ENCODE measurements around the gene MOB1A. TPM values are rescaled to one million over a fixed set of nuclear protein-coding genes. Genes with fewer than 3 reads are reported as not detected.
A peak's percentile ranks its signal among the peaks of the same experiment; 100 is the strongest.
"Not testable (repeated sequence)": the region's sequence is repeated elsewhere in the genome, so short reads cannot be mapped to it uniquely, and the experiment has no call there.

Gene MOB1A
- total RNA-seq, 1 donor: 122 TPM

DNA sequence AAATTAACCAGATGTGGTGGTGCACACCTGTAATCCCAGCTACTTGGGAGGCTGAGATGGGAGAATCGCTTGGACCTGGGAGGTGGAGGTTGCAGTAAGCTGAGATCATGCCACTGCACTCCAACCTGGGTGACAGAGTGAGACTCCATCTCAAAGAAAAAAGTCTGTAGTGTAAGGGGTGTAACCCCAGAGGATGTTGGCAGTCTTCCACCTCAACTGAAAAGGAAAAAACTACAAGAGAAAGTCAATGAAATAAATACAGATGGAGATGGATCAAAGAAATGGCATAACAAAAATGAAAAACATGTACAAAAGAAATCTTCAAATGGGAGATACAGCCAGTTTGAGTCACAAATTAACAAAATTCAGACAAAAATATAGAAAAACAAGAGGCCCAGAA lies 56.8 kb downstream of the MOB1A start:
- H3K36me3 ChIP-seq (ENCODE audit: insufficient read depth, low read length); H3K79me2 ChIP-seq (ENCODE audit: insufficient read depth, low read length); H3K27ac ChIP-seq (ENCODE audit: low read depth, low read length); H3K27me3 ChIP-seq (ENCODE audit: insufficient read depth, low read length); H2AFZ ChIP-seq (ENCODE audit: low read length); H3K4me1 ChIP-seq (ENCODE audit: insufficient read depth, low read length); DNase-seq (ENCODE audit: insufficient read length, low spot score, missing footprints); H3K9me3 ChIP-seq (ENCODE audit: low read depth, low read length); H4K20me1 ChIP-seq (ENCODE audit: insufficient read depth, low read length); H3K4me3 ChIP-seq (ENCODE audit: insufficient read depth, low read length); H3K4me2 ChIP-seq (ENCODE audit: insufficient read depth, low read length): not testable (repeated sequence)

- Histone ChIP-seq H3K4me1 (ENCODE audit: insufficient read depth, low read length) (peaks cover 9% of the 10 kb centered on the region), H3K9me3 (ENCODE audit: low read depth, low read length) (peaks cover 3% of the 10 kb centered on the region), H4K20me1 (ENCODE audit: insufficient read depth, low read length) (no peaks in the 10 kb centered on the region), H3K27ac (ENCODE audit: low read depth, low read length) (peak overlapping the region; percentile 69), H3K4me3 (ENCODE audit: insufficient read depth, low read length) (peak overlapping the region; percentile 93), H3K4me2 (ENCODE audit: insufficient read depth, low read length) (peak overlapping the region; percentile 91), H3K27me3 (ENCODE audit: insufficient read depth, low read length) (no peaks in the 10 kb centered on the region), H3K36me3 (ENCODE audit: insufficient read depth, low read length) (no peaks in the 10 kb centered on the region), H2AFZ (ENCODE audit: low read length) (peak overlapping the region; percentile 97), H3K79me2 (ENCODE audit: insufficient read depth, low read length) (no peaks in the 10 kb centered on the region)
- peak; percentile 99 for DNase-seq (ENCODE audit: insufficient read length, low spot score, missing footprints)
- TF ChIP-seq, protein P1, sequence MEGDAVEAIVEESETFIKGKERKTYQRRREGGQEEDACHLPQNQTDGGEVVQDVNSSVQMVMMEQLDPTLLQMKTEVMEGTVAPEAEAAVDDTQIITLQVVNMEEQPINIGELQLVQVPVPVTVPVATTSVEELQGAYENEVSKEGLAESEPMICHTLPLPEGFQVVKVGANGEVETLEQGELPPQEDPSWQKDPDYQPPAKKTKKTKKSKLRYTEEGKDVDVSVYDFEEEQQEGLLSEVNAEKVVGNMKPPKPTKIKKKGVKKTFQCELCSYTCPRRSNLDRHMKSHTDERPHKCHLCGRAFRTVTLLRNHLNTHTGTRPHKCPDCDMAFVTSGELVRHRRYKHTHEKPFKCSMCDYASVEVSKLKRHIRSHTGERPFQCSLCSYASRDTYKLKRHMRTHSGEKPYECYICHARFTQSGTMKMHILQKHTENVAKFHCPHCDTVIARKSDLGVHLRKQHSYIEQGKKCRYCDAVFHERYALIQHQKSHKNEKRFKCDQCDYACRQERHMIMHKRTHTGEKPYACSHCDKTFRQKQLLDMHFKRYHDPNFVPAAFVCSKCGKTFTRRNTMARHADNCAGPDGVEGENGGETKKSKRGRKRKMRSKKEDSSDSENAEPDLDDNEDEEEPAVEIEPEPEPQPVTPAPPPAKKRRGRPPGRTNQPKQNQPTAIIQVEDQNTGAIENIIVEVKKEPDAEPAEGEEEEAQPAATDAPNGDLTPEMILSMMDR (IDR thresholded peaks at IDR 0.05; ENCODE audit: extremely low read depth, low read depth, low read length): peak; percentile 46
Observed at GRCh38 chr2:74119912-74120825, 58.5 kb downstream of the MOB1A start.

DNA sequence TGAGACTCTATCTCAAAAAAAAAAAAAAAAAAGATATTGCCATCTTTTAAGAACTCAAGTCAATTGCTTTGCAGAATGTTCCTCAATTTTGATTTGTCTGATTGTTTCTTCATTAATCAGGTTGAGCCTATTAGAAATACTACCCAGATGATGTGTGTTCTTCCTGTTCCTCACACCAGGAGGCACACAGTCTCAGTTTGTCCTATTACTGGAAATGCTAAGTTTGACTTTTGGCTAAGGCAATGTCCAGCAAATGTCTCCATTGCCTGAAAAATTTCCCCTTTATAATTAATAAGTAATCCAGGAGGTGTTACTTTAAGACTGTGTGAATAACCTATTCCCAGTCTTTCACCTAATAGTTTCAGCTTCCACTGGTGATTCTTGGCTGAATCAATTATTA lies 59.3 kb downstream of the MOB1A start:
- TF ChIP-seq, protein P1 (IDR thresholded peaks at IDR 0.05; ENCODE audit: extremely low read depth, low read depth, low read length): no peak
- H3K79me2 ChIP-seq (ENCODE audit: insufficient read depth, low read length): no peaks in the 10 kb centered on the region
- H3K27ac ChIP-seq (ENCODE audit: low read depth, low read length): no peak overlapping the region
- no peaks in the 10 kb centered on the region for H3K27me3 ChIP-seq (ENCODE audit: insufficient read depth, low read length)
- H3K4me2 ChIP-seq (ENCODE audit: insufficient read depth, low read length): peak overlapping the region; percentile 91
- no peaks in the 10 kb centered on the region for H4K20me1 ChIP-seq (ENCODE audit: insufficient read depth, low read length)
- peaks cover 3% of the 10 kb centered on the region for H3K9me3 ChIP-seq (ENCODE audit: low read depth, low read length)
- H3K4me3 ChIP-seq (ENCODE audit: insufficient read depth, low read length): no peak overlapping the region
- no peak for DNase-seq (ENCODE audit: insufficient read length, low spot score, missing footprints)
- H3K36me3 ChIP-seq (ENCODE audit: insufficient read depth, low read length): no peaks in the 10 kb centered on the region
- peak overlapping the region; percentile 97 for H2AFZ ChIP-seq (ENCODE audit: low read length)
- peaks cover 9% of the 10 kb centered on the region for H3K4me1 ChIP-seq (ENCODE audit: insufficient read depth, low read length)

GRCh38 chr2:74111380-74111779 lies 67.3 kb downstream of the MOB1A start:
- TF ChIP-seq, protein P1 (IDR thresholded peaks at IDR 0.05; ENCODE audit: extremely low read depth, low read depth, low read length): no peak
- no peak for DNase-seq (ENCODE audit: insufficient read length, low spot score, missing footprints)
- Histone ChIP-seq H3K4me3 (ENCODE audit: insufficient read depth, low read length) (no peak overlapping the region), H3K27ac (ENCODE audit: low read depth, low read length) (no peak overlapping the region), H3K4me1 (ENCODE audit: insufficient read depth, low read length) (no peaks in the 10 kb centered on the region), H3K79me2 (ENCODE audit: insufficient read depth, low read length) (no peaks in the 10 kb centered on the region), H3K4me2 (ENCODE audit: insufficient read depth, low read length) (no peak overlapping the region), H4K20me1 (ENCODE audit: insufficient read depth, low read length) (no peaks in the 10 kb centered on the region), H3K9me3 (ENCODE audit: low read depth, low read length) (no peaks in the 10 kb centered on the region), H3K36me3 (ENCODE audit: insufficient read depth, low read length) (no peaks in the 10 kb centered on the region), H2AFZ (ENCODE audit: low read length) (no peak overlapping the region), H3K27me3 (ENCODE audit: insufficient read depth, low read length) (no peaks in the 10 kb centered on the region)

Measured in osteoblast (primary cell).